ENCODE data around the gene MUSK. TPM values are rescaled to one million over a fixed set of nuclear protein-coding genes. Genes with fewer than 3 reads are reported as not detected.
"Not testable (repeated sequence)": the region's sequence is repeated elsewhere in the genome, so short reads cannot be mapped to it uniquely, and the experiment has no call there.

MUSK gene
- total RNA-seq, 1 experiment from 2014 or later = not detected

- H3K4me3 ChIP-seq (ENCODE audit: low read length); H3K4me1 ChIP-seq (ENCODE audit: low read length); H3K36me3 ChIP-seq (ENCODE audit: insufficient read depth, low read length); H3K9me3 ChIP-seq (ENCODE audit: low read length); H4K20me1 ChIP-seq (ENCODE audit: insufficient read depth, low read depth, low read length); H3K27ac ChIP-seq (ENCODE audit: low read length); H2AFZ ChIP-seq (ENCODE audit: low read length); H3K4me2 ChIP-seq (ENCODE audit: low read depth, low read length, poor library complexity, severe bottlenecking); H3K9me2 ChIP-seq (replicated peaks; ENCODE audit: insufficient read depth, low read length); DNase-seq; H3K27me3 ChIP-seq (ENCODE audit: low read length); H3K79me2 ChIP-seq (ENCODE audit: low read length); H3K9ac ChIP-seq (ENCODE audit: low read length): not testable (repeated sequence)
These were observed 119.8 kb downstream of the MUSK start for GRCh38 chr9:110788396-110788795.

DNA sequence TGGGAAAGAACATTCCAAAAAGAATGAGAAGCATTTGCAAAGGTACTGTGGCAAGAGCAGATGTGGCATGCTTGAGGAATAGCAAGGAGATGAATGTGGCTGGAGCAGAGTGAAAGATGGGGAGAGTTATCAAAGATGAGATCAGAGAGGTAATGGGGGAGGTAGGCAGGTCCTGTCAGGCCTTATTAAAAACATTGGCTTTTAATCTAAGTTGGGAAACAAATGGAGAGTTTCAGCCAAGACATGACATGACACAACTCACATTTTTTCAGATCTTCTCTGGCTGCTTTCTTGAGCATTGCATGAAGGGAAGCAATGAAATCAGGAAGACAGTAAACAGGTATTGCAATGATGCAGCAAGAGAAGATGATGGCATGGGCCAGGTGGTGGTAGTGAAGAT, 120.3 kb downstream of the MUSK start:
- Histone ChIP-seq H3K9ac (ENCODE audit: low read length) (no peak overlapping the region), H4K20me1 (ENCODE audit: insufficient read depth, low read depth, low read length) (no peaks in the 10 kb centered on the region), H3K4me3 (ENCODE audit: low read length) (no peak overlapping the region), H2AFZ (ENCODE audit: low read length) (no peak overlapping the region), H3K27ac (ENCODE audit: low read length) (no peak overlapping the region), H3K4me2 (ENCODE audit: low read depth, low read length, poor library complexity, severe bottlenecking) (no peak overlapping the region), H3K27me3 (ENCODE audit: low read length) (no peaks in the 10 kb centered on the region), H3K9me2 (replicated peaks; ENCODE audit: insufficient read depth, low read length) (no peaks in the 10 kb centered on the region), H3K79me2 (ENCODE audit: low read length) (no peaks in the 10 kb centered on the region), H3K4me1 (ENCODE audit: low read length) (no peaks in the 10 kb centered on the region), H3K36me3 (ENCODE audit: insufficient read depth, low read length) (no peaks in the 10 kb centered on the region), H3K9me3 (ENCODE audit: low read length) (no peaks in the 10 kb centered on the region)
- no peak for DNase-seq

DNA sequence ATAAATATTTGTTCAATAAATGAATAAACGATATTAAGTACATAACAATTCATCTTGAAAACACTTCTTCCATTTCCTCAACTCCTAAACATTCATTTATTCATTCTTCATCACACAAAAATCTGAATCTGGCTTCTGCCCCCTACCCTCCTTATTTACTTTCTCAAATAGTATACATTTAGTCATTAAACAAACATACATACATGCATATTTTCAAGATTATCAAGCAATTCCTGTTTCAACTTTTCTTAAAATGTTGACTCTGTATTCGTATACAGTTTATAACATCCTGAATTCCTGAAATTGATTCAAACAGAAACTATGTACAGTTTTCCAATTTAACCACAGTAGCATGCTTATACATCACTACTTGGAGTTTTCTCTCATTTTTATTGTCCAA, 129.0 kb downstream of the MUSK start:
- no peak for DNase-seq
- Histone ChIP-seq H3K9ac (ENCODE audit: low read length) (no peak overlapping the region), H3K4me2 (ENCODE audit: low read depth, low read length, poor library complexity, severe bottlenecking) (no peak overlapping the region)

DNA sequence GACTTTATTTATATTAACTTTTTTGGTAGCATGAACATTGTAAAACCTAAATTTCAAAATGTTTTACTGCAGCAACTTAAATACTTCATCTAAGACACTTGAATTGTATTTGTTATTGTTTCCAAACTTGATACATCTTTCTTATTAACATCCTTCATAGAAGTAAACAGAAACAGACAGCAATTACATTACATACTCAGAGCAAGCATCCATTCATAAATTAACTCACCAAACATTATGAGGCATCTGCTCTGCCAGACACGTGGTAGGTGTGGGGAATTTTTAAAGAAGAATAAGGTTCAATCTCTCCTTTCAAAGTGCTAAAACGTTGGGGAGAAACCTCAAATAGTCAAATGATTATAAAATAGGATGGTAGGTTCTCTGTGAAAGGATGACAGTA, 130.8 kb downstream of the MUSK start:
- Histone ChIP-seq H3K9me2 (replicated peaks; ENCODE audit: insufficient read depth, low read length) (no peaks in the 10 kb centered on the region), H3K27ac (ENCODE audit: low read length) (no peak overlapping the region), H4K20me1 (ENCODE audit: insufficient read depth, low read depth, low read length) (no peaks in the 10 kb centered on the region), H3K79me2 (ENCODE audit: low read length) (no peaks in the 10 kb centered on the region), H3K27me3 (ENCODE audit: low read length) (no peaks in the 10 kb centered on the region), H2AFZ (ENCODE audit: low read length) (no peak overlapping the region), H3K4me3 (ENCODE audit: low read length) (no peak overlapping the region), H3K9me3 (ENCODE audit: low read length) (no peaks in the 10 kb centered on the region), H3K4me2 (ENCODE audit: low read depth, low read length, poor library complexity, severe bottlenecking) (no peak overlapping the region), H3K4me1 (ENCODE audit: low read length) (no peaks in the 10 kb centered on the region), H3K9ac (ENCODE audit: low read length) (no peak overlapping the region), H3K36me3 (ENCODE audit: insufficient read depth, low read length) (no peaks in the 10 kb centered on the region)
- DNase-seq = no peak

More for the DNA sequence above, 129.0 kb downstream of the MUSK start:
- H3K9me3 ChIP-seq (ENCODE audit: low read length) = no peaks in the 10 kb centered on the region
- H2AFZ ChIP-seq (ENCODE audit: low read length) = no peak overlapping the region
- no peaks in the 10 kb centered on the region for H3K27me3 ChIP-seq (ENCODE audit: low read length)
- H3K79me2 ChIP-seq (ENCODE audit: low read length) = no peaks in the 10 kb centered on the region
- H4K20me1 ChIP-seq (ENCODE audit: insufficient read depth, low read depth, low read length) = no peaks in the 10 kb centered on the region
- no peaks in the 10 kb centered on the region for H3K36me3 ChIP-seq (ENCODE audit: insufficient read depth, low read length)
- no peak overlapping the region for H3K4me3 ChIP-seq (ENCODE audit: low read length)
- no peaks in the 10 kb centered on the region for H3K4me1 ChIP-seq (ENCODE audit: low read length)
- H3K9me2 ChIP-seq (replicated peaks; ENCODE audit: insufficient read depth, low read length) = no peaks in the 10 kb centered on the region
- no peak overlapping the region for H3K27ac ChIP-seq (ENCODE audit: low read length)

DNA sequence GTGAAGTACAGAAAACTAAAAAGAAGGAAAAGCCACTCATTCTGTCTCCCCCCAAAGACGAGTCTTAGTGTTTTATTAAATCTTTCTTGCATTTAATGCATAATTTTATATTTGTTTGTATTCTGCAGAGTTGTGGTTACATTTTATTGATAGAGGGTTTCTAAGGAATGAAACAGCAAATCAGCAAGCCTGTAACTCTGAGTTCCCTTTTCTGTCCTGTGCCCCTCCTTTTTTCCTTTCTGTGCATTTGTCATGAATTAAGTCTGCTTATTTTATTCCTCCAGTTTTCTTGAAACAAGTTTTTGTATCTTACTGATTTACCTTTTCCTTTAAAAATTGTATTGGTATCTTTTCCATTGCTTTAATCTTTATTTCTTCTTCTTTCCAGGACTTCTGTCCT, 132.8 kb downstream of the MUSK start:
- no peak for DNase-seq
- H3K4me1 ChIP-seq (ENCODE audit: low read length) = no peaks in the 10 kb centered on the region
- no peak overlapping the region for H3K4me2 ChIP-seq (ENCODE audit: low read depth, low read length, poor library complexity, severe bottlenecking)
- H3K36me3 ChIP-seq (ENCODE audit: insufficient read depth, low read length) = no peaks in the 10 kb centered on the region
- H3K79me2 ChIP-seq (ENCODE audit: low read length) = no peaks in the 10 kb centered on the region
- no peaks in the 10 kb centered on the region for H3K9me3 ChIP-seq (ENCODE audit: low read length)
- H3K27ac ChIP-seq (ENCODE audit: low read length) = no peak overlapping the region
- H3K9me2 ChIP-seq (replicated peaks; ENCODE audit: insufficient read depth, low read length) = no peaks in the 10 kb centered on the region
- no peak overlapping the region for H2AFZ ChIP-seq (ENCODE audit: low read length)
- no peak overlapping the region for H3K4me3 ChIP-seq (ENCODE audit: low read length)
- no peak overlapping the region for H3K9ac ChIP-seq (ENCODE audit: low read length)
- no peaks in the 10 kb centered on the region for H4K20me1 ChIP-seq (ENCODE audit: insufficient read depth, low read depth, low read length)
- H3K27me3 ChIP-seq (ENCODE audit: low read length) = no peaks in the 10 kb centered on the region

- Histone ChIP-seq H2AFZ (ENCODE audit: low read length) (no peak overlapping the region), H3K36me3 (ENCODE audit: insufficient read depth, low read length) (no peaks in the 10 kb centered on the region), H3K4me1 (ENCODE audit: low read length) (no peaks in the 10 kb centered on the region), H3K27ac (ENCODE audit: low read length) (no peak overlapping the region), H3K79me2 (ENCODE audit: low read length) (no peaks in the 10 kb centered on the region), H3K9me3 (ENCODE audit: low read length) (no peaks in the 10 kb centered on the region), H3K27me3 (ENCODE audit: low read length) (no peaks in the 10 kb centered on the region), H4K20me1 (ENCODE audit: insufficient read depth, low read depth, low read length) (no peaks in the 10 kb centered on the region), H3K9ac (ENCODE audit: low read length) (no peak overlapping the region), H3K9me2 (replicated peaks; ENCODE audit: insufficient read depth, low read length) (no peaks in the 10 kb centered on the region), H3K4me2 (ENCODE audit: low read depth, low read length, poor library complexity, severe bottlenecking) (no peak overlapping the region), H3K4me3 (ENCODE audit: low read length) (no peak overlapping the region)
- no peak for DNase-seq
These were observed 133.9 kb downstream of the MUSK start for GRCh38 chr9:110802416-110803035.

- Histone ChIP-seq H3K4me2 (ENCODE audit: low read depth, low read length, poor library complexity, severe bottlenecking) (no peak overlapping the region), H3K79me2 (ENCODE audit: low read length) (no peaks in the 10 kb centered on the region), H3K27me3 (ENCODE audit: low read length) (no peaks in the 10 kb centered on the region), H3K4me3 (ENCODE audit: low read length) (no peak overlapping the region), H3K36me3 (ENCODE audit: insufficient read depth, low read length) (no peaks in the 10 kb centered on the region), H3K9ac (ENCODE audit: low read length) (no peak overlapping the region), H2AFZ (ENCODE audit: low read length) (no peak overlapping the region), H4K20me1 (ENCODE audit: insufficient read depth, low read depth, low read length) (no peaks in the 10 kb centered on the region), H3K9me3 (ENCODE audit: low read length) (no peaks in the 10 kb centered on the region), H3K9me2 (replicated peaks; ENCODE audit: insufficient read depth, low read length) (no peaks in the 10 kb centered on the region), H3K27ac (ENCODE audit: low read length) (no peak overlapping the region), H3K4me1 (ENCODE audit: low read length) (no peaks in the 10 kb centered on the region)
- DNase-seq = no peak
These were observed 139.5 kb downstream of the MUSK start for GRCh38 chr9:110807956-110808598.

GRCh38 chr9:110808599-110808980, 140.0 kb downstream of the MUSK start:
- Histone ChIP-seq H3K4me3 (ENCODE audit: low read length) (no peak overlapping the region), H3K27me3 (ENCODE audit: low read length) (no peaks in the 10 kb centered on the region), H3K9me3 (ENCODE audit: low read length) (no peaks in the 10 kb centered on the region), H3K79me2 (ENCODE audit: low read length) (no peaks in the 10 kb centered on the region), H3K36me3 (ENCODE audit: insufficient read depth, low read length) (no peaks in the 10 kb centered on the region), H3K9ac (ENCODE audit: low read length) (no peak overlapping the region), H3K4me1 (ENCODE audit: low read length) (no peaks in the 10 kb centered on the region), H3K9me2 (replicated peaks; ENCODE audit: insufficient read depth, low read length) (no peaks in the 10 kb centered on the region), H3K27ac (ENCODE audit: low read length) (no peak overlapping the region), H3K4me2 (ENCODE audit: low read depth, low read length, poor library complexity, severe bottlenecking) (no peak overlapping the region), H4K20me1 (ENCODE audit: insufficient read depth, low read depth, low read length) (no peaks in the 10 kb centered on the region), H2AFZ (ENCODE audit: low read length) (no peak overlapping the region)
- no peak for DNase-seq

Measured in Karpas-422 (cell line).